Stomach (tissue), 4 donors: ENCODE results near the gene EHD3.

ENCODE experiments used
- CTCF ChIP-seq, 7 experiments: fragments of 450-650 bp in 4 of 7; fragments of 200-600 bp in 3 of 7; sonication (generic) in 3 of 7; IDR thresholded peaks; one replicate each; pipeline ENCODE4 v1.5.1; 2016 to 2019; ENCODE audit warnings: antibody characterized with exemption in 7 of 7, control low read depth in 2 of 7, mild to moderate bottlenecking in 1 of 7
- POLR2A ChIP-seq, 4 donors: fragments of 450-650 bp; IDR thresholded peaks; one replicate each; pipeline ENCODE4 v1.6.1; 2016; ENCODE audit warnings: antibody characterized with exemption in 4 of 4, control low read depth in 2 of 4, mild to moderate bottlenecking in 1 of 4, moderate library complexity in 1 of 4
- POLR2AphosphoS5 ChIP-seq, 3 donors: sonication (generic); formaldehyde crosslinking; IDR thresholded peaks; one replicate each; pipeline ENCODE4 v1.6.1; 2016; ENCODE audit warnings: antibody characterized with exemption in 3 of 3

- TF ChIP-seq POLR2AphosphoS5 (IDR thresholded peaks at IDR 0.05) = no peak
- no peak for TF ChIP-seq CTCF (IDR thresholded peaks at IDR 0.05)
- no peak for TF ChIP-seq POLR2A (IDR thresholded peaks at IDR 0.05)
Measured at GRCh38 chr2:31213601-31214443, 20.1 kb upstream of the EHD3 start.
